K562 (cell line): ENCODE data around the gene CELSR2. TPM values are rescaled to one million over a fixed set of nuclear protein-coding genes. Genes with fewer than 3 reads are reported as not detected.

Source experiments
- ATF6 ChIP-seq: sonication (generic); formaldehyde crosslinking; IDR thresholded peaks from 2 replicates; pipeline ENCODE4 v1.4.0; 2020; ENCODE audit warnings: mild to moderate bottlenecking, missing genetic modification reagents
- CEBPB ChIP-seq: fragments of 450-650 bp; IDR thresholded peaks from 2 replicates; pipeline ENCODE4 v1.6.1; 2016; ENCODE audit warnings: missing genetic modification characterization, missing compliant biosample characterization
- DMBX1 ChIP-seq: fragments of 250-450 bp; sonication (Bioruptor Pico); IDR thresholded peaks from 2 replicates; pipeline ENCODE4 v1.8.0; 2022; ENCODE audit warnings: inconsistent platforms, mild to moderate bottlenecking, moderate library complexity, borderline replicate concordance
- FOSL1 ChIP-seq: fragments of 200-800 bp; sonication (Bioruptor generic); conservative IDR thresholded peaks from 2 replicates; pipeline ENCODE4 v1.6.1; 2016; ENCODE audit warnings: missing genetic modification characterization, missing compliant biosample characterization
- FOXM1 ChIP-seq, 2 experiments: fragments of 450-650 bp in 1 of 2; sonication (generic) in 1 of 2; formaldehyde crosslinking in 1 of 2; IDR thresholded peaks; 2 replicates each; pipeline versions ENCODE4 v1.6.1 to v1.9.0; 2017 to 2022; ENCODE audit warnings: low read depth in 2 of 2, mild to moderate bottlenecking in 2 of 2, missing genetic modification reagents in 1 of 2, moderate library complexity in 1 of 2
- FOXP4 ChIP-seq: sonication (generic); formaldehyde crosslinking; IDR thresholded peaks from 2 replicates; pipeline ENCODE4 v1.8.0; 2022; ENCODE audit warnings: mild to moderate bottlenecking, missing genetic modification reagents, borderline replicate concordance
- HDGF ChIP-seq: fragments of 450-650 bp; IDR thresholded peaks from 2 replicates; pipeline ENCODE4 v1.6.1; 2016
- HLTF ChIP-seq: fragments of 450-650 bp; IDR thresholded peaks from 2 replicates; pipeline ENCODE4 v1.6.1; 2016
- JUN ChIP-seq, 2 experiments: sonication (generic) in 1 of 2; formaldehyde crosslinking in 1 of 2; IDR thresholded peaks; 2 replicates each; pipeline versions ENCODE4 v1.6.1 to v1.8.0; 2012 to 2022; ENCODE audit warnings: borderline replicate concordance in 2 of 2, mild to moderate bottlenecking in 2 of 2, improper control_type of control experiment in 1 of 2, low read depth in 1 of 2, low read length in 1 of 2, missing genetic modification reagents in 1 of 2
- LCOR ChIP-seq: sonication (generic); formaldehyde crosslinking; IDR thresholded peaks from 2 replicates; pipeline ENCODE4 v1.8.0; 2022; ENCODE audit warnings: mild to moderate bottlenecking, missing genetic modification reagents
- LEF1 ChIP-seq: fragments of 450-650 bp; IDR thresholded peaks from 2 replicates; pipeline ENCODE4 v1.6.1; 2016; ENCODE audit warnings: mild to moderate bottlenecking
- MTA1 ChIP-seq: fragments of 450-650 bp; IDR thresholded peaks from 2 replicates; pipeline ENCODE4 v1.6.1; 2017; ENCODE audit warnings: borderline replicate concordance
- NCOA2 ChIP-seq, 2 experiments: fragments of 450-650 bp; IDR thresholded peaks; 2 replicates each; pipeline ENCODE4 v1.6.1; 2018; ENCODE audit warnings: mild to moderate bottlenecking in 2 of 2, moderate library complexity in 1 of 2; ENCODE audit not compliant: partially characterized antibody in 2 of 2
- NR1H2 ChIP-seq: sonication (generic); formaldehyde crosslinking; IDR thresholded peaks from 2 replicates; pipeline ENCODE4 v1.4.0; 2020; ENCODE audit warnings: mild to moderate bottlenecking, missing genetic modification reagents
- NR2C1 ChIP-seq, 2 experiments: fragments of 450-650 bp; IDR thresholded peaks; 2 replicates each; pipeline ENCODE4 v1.6.1; 2017; ENCODE audit warnings: mild to moderate bottlenecking in 2 of 2, antibody characterized with exemption in 1 of 2, inconsistent platforms in 1 of 2, missing compliant biosample characterization in 1 of 2, missing genetic modification characterization in 1 of 2
- RBM14 ChIP-seq: fragments of 200-400 bp; formaldehyde crosslinking; IDR thresholded peaks from 2 replicates; pipeline ENCODE4 v1.6.1; 2018; ENCODE audit warnings: low read depth, mild to moderate bottlenecking, low read length, moderate library complexity, borderline replicate concordance; ENCODE audit not compliant: insufficient read depth
- RBM25 ChIP-seq: fragments of 200-400 bp; formaldehyde crosslinking; IDR thresholded peaks from 2 replicates; pipeline ENCODE4 v1.6.1; 2018; ENCODE audit warnings: low read length, low read depth, moderate library complexity; ENCODE audit not compliant: severe bottlenecking
- SNAPC5 ChIP-seq: fragments of 250-450 bp; sonication (Bioruptor Pico); IDR thresholded peaks from 2 replicates; pipeline ENCODE4 v1.8.0; 2021; ENCODE audit warnings: moderate library complexity, mild to moderate bottlenecking, inconsistent platforms
- TBL1XR1 ChIP-seq, 2 experiments: IDR thresholded peaks; 2 replicates each; pipeline ENCODE4 v1.6.1; 2012; ENCODE audit warnings: improper control_type of control experiment in 2 of 2, low read length in 2 of 2, mild to moderate bottlenecking in 1 of 2
- XRCC5 ChIP-seq: fragments of 200-400 bp; formaldehyde crosslinking; IDR thresholded peaks from 2 replicates; pipeline ENCODE4 v1.6.1; 2017; ENCODE audit warnings: low read depth, mild to moderate bottlenecking, low read length
- ZNF133 ChIP-seq: fragments of 250-450 bp; sonication (Bioruptor Pico); IDR thresholded peaks from 2 replicates; pipeline ENCODE4 v1.4.0; 2020; ENCODE audit warnings: mild to moderate bottlenecking
- ZNF184 ChIP-seq: sonication (generic); formaldehyde crosslinking; IDR thresholded peaks from 2 replicates; pipeline ENCODE4 v1.5.0; 2020; ENCODE audit warnings: missing genetic modification reagents
- ZNF324 ChIP-seq: fragments of 250-450 bp; sonication (Bioruptor Pico); IDR thresholded peaks from 2 replicates; pipeline ENCODE4 v1.4.0; 2020; ENCODE audit warnings: mild to moderate bottlenecking
- ZNF408 ChIP-seq: fragments of 250-450 bp; sonication (Bioruptor Pico); IDR thresholded peaks from 2 replicates; pipeline ENCODE4 v1.4.0; 2020; ENCODE audit warnings: low read depth, mild to moderate bottlenecking, moderate library complexity
- ZNF644 ChIP-seq: fragments of 200-800 bp; sonication (Bioruptor generic); IDR thresholded peaks from 2 replicates; pipeline ENCODE4 v1.6.1; 2016; ENCODE audit warnings: low read depth, missing genetic modification characterization, missing compliant biosample characterization
- polyA plus RNA-seq, 8 experiments: library from polyadenylated mRNA; depleted of rRNA in 4 of 8; stranded (reverse) in 5 of 8; unstranded in 3 of 8; fragments of >200 nt; fragmentation: Nextera tagmentation in 2 of 8; fragmentation: Illumina TruSeq in 1 of 8; extraction: Ambion mirVana in 2 of 8; extraction: Trizol in 1 of 8; gene quantifications; 2 replicates each; pipeline versions ENCODE4 v1.2.1 to v1.2.3, GENCODE V29; 2011 to 2014; ENCODE audit warnings: inconsistent platforms in 1 of 8, missing spikeins in 1 of 8
- total RNA-seq, 7 experiments: library from RNA; depleted of rRNA in 6 of 7; stranded (reverse); fragments of >200 nt in 6 of 7; fragmentation: Illumina TruSeq in 2 of 7; extraction: Trizol in 2 of 7; gene quantifications; 2 replicates each; pipeline versions ENCODE4 v1.2.1 to v1.2.3, GENCODE V29; 2011 to 2021; ENCODE audit warnings: low replicate concordance in 1 of 7

Gene CELSR2
- total and polyA plus RNA-seq, 9 of the 15 experiments (the other 6 are each of a cell fraction or from before 2014, with no cell fraction given), result 0.31 to 21.9 (median 4.2) TPM

GRCh38 chr1:109216662-109217061 lies 32.7 kb upstream of the CELSR2 start (continued):
- TF ChIP-seq ZNF644 (tag) (peak; percentile 54; the same call in 1 of the 2 replicates), LEF1 (no peak), CEBPB (tag) (peak; percentile 61), RBM25 (peak; percentile 44), NR1H2 (CRISPR knock-in tag) (no peak), ZNF324 (CRISPR knock-in tag) (no peak), JUN (IDR thresholded peaks at IDR 0.05; ENCODE audit: borderline replicate concordance, low read depth, low read length) (0 out of 2 replicates have a peak, but pooled peaks have one; percentile 44), JUN (CRISPR knock-in tag; IDR thresholded peaks at IDR 0.05; ENCODE audit: borderline replicate concordance) (no peak), XRCC5 (no peak), FOXM1 (IDR thresholded peaks at IDR 0.05; ENCODE audit: low read depth) (no peak), FOXM1 (CRISPR knock-in tag; IDR thresholded peaks at IDR 0.05; ENCODE audit: low read depth) (no peak), NCOA2 (IDR thresholded peaks at IDR 0.05; ENCODE audit: partially characterized antibody in 2 of 2) (no peak), TBL1XR1 (IDR thresholded peaks at IDR 0.05; ENCODE audit: low read length in 2 of 2) (0 out of 4 replicates have a peak, but pooled peaks of 1 of the 2 experiments have one; percentile 26), DMBX1 (CRISPR knock-in tag) (peak; percentile 69), ATF6 (CRISPR knock-in tag) (0 out of 2 replicates have a peak, but pooled peaks have one; percentile 22), NR2C1 (IDR thresholded peaks at IDR 0.05) (no peak), NR2C1 (tag; IDR thresholded peaks at IDR 0.05) (peak; percentile 35; the same call in 1 of the 2 replicates), ZNF184 (CRISPR knock-in tag) (no peak), ZNF133 (no peak), FOXP4 (0 out of 2 replicates have a peak, but pooled peaks have one; percentile 48), HLTF (0 out of 2 replicates have a peak, but pooled peaks have one; percentile 45), RBM14 (no peak), FOSL1 (tag) (peak; percentile 90), MTA1 (peak; percentile 26), HDGF (peak; percentile 69; the same call in 1 of the 2 replicates), ZNF408 (no peak), LCOR (CRISPR knock-in tag) (0 out of 2 replicates have a peak, but pooled peaks have one; percentile 22), SNAPC5 (CRISPR knock-in tag) (no peak)
